Tibial nerve (tissue), 3 donors: ENCODE data around the gene SLC23A2.

Experiments
- CTCF ChIP-seq, 5 experiments: fragments of 200-600 bp in 3 of 5; fragments of 450-650 bp in 2 of 5; sonication (generic) in 3 of 5; IDR thresholded peaks; one replicate each; pipeline ENCODE4 v1.5.1; 2016 to 2019; ENCODE audit warnings: antibody characterized with exemption in 5 of 5, mild to moderate bottlenecking in 3 of 5, moderate library complexity in 2 of 5
- POLR2A ChIP-seq, 2 donors: fragments of 450-650 bp; IDR thresholded peaks; one replicate each; pipeline ENCODE4 v1.6.1; 2017; ENCODE audit warnings: antibody characterized with exemption in 2 of 2, mild to moderate bottlenecking in 2 of 2, moderate library complexity in 2 of 2

- no peak for TF ChIP-seq CTCF (IDR thresholded peaks at IDR 0.05)
- TF ChIP-seq POLR2A (IDR thresholded peaks at IDR 0.05): no peak
These were observed 90.4 kb downstream of the SLC23A2 start for GRCh38 chr20:4910951-4911350.
